H9 (cell line): ENCODE results near the gene MED13L. TPM values are rescaled to one million over a fixed set of nuclear protein-coding genes. Genes with fewer than 3 reads are reported as not detected.

ENCODE experiments used
- DNase-seq: peaks from one replicate; pipeline ENCODE4 v3.0.0-alpha.2; 2017
- H2AFZ ChIP-seq: one replicate; pipeline ENCODE4 v1.6.1; 2013; ENCODE audit warnings: mild to moderate bottlenecking, low read length, control low read depth, moderate library complexity
- H2AK5ac ChIP-seq: 2 replicates; pipeline ENCODE4 v1.6.1; 2013; ENCODE audit warnings: low read length, control low read depth, mixed read lengths; ENCODE audit not compliant: insufficient read length
- H2BK120ac ChIP-seq: one replicate; pipeline ENCODE4 v1.6.1; 2013; ENCODE audit warnings: low read depth, mild to moderate bottlenecking, low read length, control low read depth, inconsistent platforms; ENCODE audit not compliant: poor library complexity, severe bottlenecking
- H2BK12ac ChIP-seq: 2 replicates; pipeline ENCODE4 v1.6.1; 2013; ENCODE audit warnings: low read length, control low read depth, mixed read lengths, low read depth; ENCODE audit not compliant: insufficient read length
- H2BK15ac ChIP-seq: 2 replicates; pipeline ENCODE4 v1.6.1; 2013; ENCODE audit warnings: low read depth, low read length, control low read depth
- H2BK20ac ChIP-seq: one replicate; pipeline ENCODE4 v1.6.1; 2013; ENCODE audit warnings: low read depth, mild to moderate bottlenecking, low read length, control low read depth, inconsistent platforms; ENCODE audit not compliant: poor library complexity, severe bottlenecking
- H2BK5ac ChIP-seq: 2 replicates; pipeline ENCODE4 v1.6.1; 2013; ENCODE audit warnings: low read length, control low read depth, mixed read lengths; ENCODE audit not compliant: insufficient read length
- H3K14ac ChIP-seq: 2 replicates; pipeline ENCODE4 v1.6.1; 2013; ENCODE audit warnings: low read length, control low read depth; ENCODE audit not compliant: insufficient read depth
- H3K18ac ChIP-seq: 2 replicates; pipeline ENCODE4 v1.6.1; 2013; ENCODE audit warnings: low read depth, mild to moderate bottlenecking, mixed read lengths, low read length, control low read depth; ENCODE audit not compliant: insufficient read length
- H3K23ac ChIP-seq: 2 replicates; pipeline ENCODE4 v1.6.1; 2013; ENCODE audit warnings: low read length, control low read depth, mixed read lengths, low read depth; ENCODE audit not compliant: insufficient read length
- H3K23me2 ChIP-seq: 2 replicates; pipeline ENCODE4 v1.6.1; 2013; ENCODE audit warnings: low read depth, mild to moderate bottlenecking, mixed read lengths, low read length, control low read depth; ENCODE audit not compliant: insufficient read length, poor library complexity, severe bottlenecking
- H3K27ac ChIP-seq: 2 replicates; pipeline ENCODE4 v1.5.1; 2013; ENCODE audit warnings: low read length, control low read depth, mixed read lengths, low read depth; ENCODE audit not compliant: insufficient read length
- H3K27me3 ChIP-seq: 2 replicates; pipeline ENCODE4 v1.6.1; 2013; ENCODE audit warnings: low read length, control low read depth, inconsistent platforms; ENCODE audit not compliant: insufficient read depth
- H3K4ac ChIP-seq: 2 replicates; pipeline ENCODE4 v1.6.1; 2013; ENCODE audit warnings: low read depth, mild to moderate bottlenecking, control low read depth, inconsistent platforms, low read length, moderate library complexity
- H3K4me1 ChIP-seq: 2 replicates; pipeline ENCODE4 v1.6.1; 2013; ENCODE audit warnings: low read length, control low read depth, inconsistent platforms; ENCODE audit not compliant: insufficient read depth
- H3K4me2 ChIP-seq: 2 replicates; pipeline ENCODE4 v1.6.1; 2013; ENCODE audit warnings: low read length, control low read depth, mixed read lengths; ENCODE audit not compliant: insufficient read length, insufficient read depth
- H3K56ac ChIP-seq: 2 replicates; pipeline ENCODE4 v1.6.1; 2013; ENCODE audit warnings: low read depth, mild to moderate bottlenecking, mixed read lengths, low read length, control low read depth; ENCODE audit not compliant: insufficient read length
- H3K79me1 ChIP-seq: 2 replicates; pipeline ENCODE4 v1.6.1; 2013; ENCODE audit warnings: low read depth, mild to moderate bottlenecking, moderate library complexity, low read length, control low read depth, inconsistent platforms; ENCODE audit not compliant: insufficient read depth, poor library complexity, severe bottlenecking
- H3K79me2 ChIP-seq: 2 replicates; pipeline ENCODE4 v1.6.1; 2013; ENCODE audit warnings: low read length, control low read depth, inconsistent platforms; ENCODE audit not compliant: insufficient read depth
- H3K9ac ChIP-seq: 2 replicates; pipeline ENCODE4 v1.6.1; 2013; ENCODE audit warnings: low read length, control low read depth, mixed read lengths; ENCODE audit not compliant: insufficient read length; ENCODE audit errors: extremely low read depth
- H3K9me3 ChIP-seq: one replicate; pipeline ENCODE4 v1.6.1; 2013; ENCODE audit warnings: low read depth, low read length, inconsistent platforms; ENCODE audit not compliant: control insufficient read depth
- H3T11ph ChIP-seq: one replicate; pipeline ENCODE4 v1.6.1; 2013; ENCODE audit warnings: mild to moderate bottlenecking, low read length, control low read depth, inconsistent platforms
- H4K20me1 ChIP-seq: one replicate; pipeline ENCODE4 v1.6.1; 2013; ENCODE audit not compliant: control insufficient read depth, insufficient read length, insufficient read depth
- H4K5ac ChIP-seq: 2 replicates; pipeline ENCODE4 v1.6.1; 2013; ENCODE audit warnings: low read depth, mild to moderate bottlenecking, mixed read lengths, low read length, control low read depth; ENCODE audit not compliant: insufficient read length
- H4K8ac ChIP-seq: replicated peaks from 2 replicates; pipeline ENCODE4 v1.6.1; 2013; ENCODE audit warnings: low read length, control low read depth, mixed read lengths, low read depth; ENCODE audit not compliant: insufficient read length
- H4K91ac ChIP-seq: 2 replicates; pipeline ENCODE4 v1.6.1; 2013; ENCODE audit warnings: low read depth, mild to moderate bottlenecking, moderate library complexity, mixed read lengths, low read length, control low read depth; ENCODE audit not compliant: insufficient read length
- H3K27ac Mint-ChIP-seq, 3 experiments: 2 replicates in 2 of 3; 3 replicates in 1 of 3; pipeline ENCODE4 v1.8.0; 2020 to 2021; ENCODE audit warnings: mixed read lengths in 3 of 3, mild to moderate bottlenecking in 1 of 3, moderate library complexity in 1 of 3
- H3K27me3 Mint-ChIP-seq: 2 replicates; pipeline ENCODE4 v1.8.0; 2021; ENCODE audit warnings: low read depth, mild to moderate bottlenecking, moderate library complexity, mixed read lengths
- H3K36me3 Mint-ChIP-seq, 3 experiments: 2 replicates in 2 of 3; 3 replicates in 1 of 3; pipeline ENCODE4 v1.8.0; 2020 to 2021; ENCODE audit warnings: low read depth in 3 of 3, mixed read lengths in 3 of 3; ENCODE audit not compliant: insufficient read depth in 1 of 3
- H3K4me1 Mint-ChIP-seq, 2 experiments: 2 replicates each; pipeline ENCODE4 v1.8.0; 2020; ENCODE audit warnings: mixed read lengths in 2 of 2
- H3K4me3 Mint-ChIP-seq, 2 experiments: 2 replicates in 1 of 2; 3 replicates in 1 of 2; pipeline ENCODE4 v1.8.0; 2020 to 2021; ENCODE audit warnings: mild to moderate bottlenecking in 2 of 2, mixed read lengths in 2 of 2, moderate library complexity in 1 of 2
- H3K9me3 Mint-ChIP-seq, 2 experiments: 2 replicates in 1 of 2; 3 replicates in 1 of 2; pipeline ENCODE4 v1.8.0; 2020; ENCODE audit warnings: mild to moderate bottlenecking in 2 of 2, mixed read lengths in 2 of 2, moderate library complexity in 1 of 2
- CTCF ChIP-seq: fragments of 200-600 bp; sonication (generic); conservative IDR thresholded peaks from 3 replicates; pipeline ENCODE4 v1.8.0; 2021; ENCODE audit warnings: antibody characterized with exemption, mild to moderate bottlenecking
- WGBS: extraction: QIAGEN DNeasy Blood & Tissue Kit; methylation state at CpG from one replicate; pipeline ENCODE4 v1.1.7; 2013; ENCODE audit warnings: missing lambda C conversion rate, low lambda C conversion rate, mixed read lengths; ENCODE audit not compliant: insufficient read length; ENCODE audit errors: extremely low coverage; 5-methylcytosine and 5-hydroxymethylcytosine counted together
- total RNA-seq: library from RNA; stranded (reverse); gene quantifications from 2 replicates; pipeline ENCODE4 v1.2.1, GENCODE V29; 2021

The MED13L gene
- total RNA-seq, 1 experiment from 2014 or later = 52.4 TPM

- no peak overlapping the region for H3K4me2 ChIP-seq
- H3K23me2 ChIP-seq = no peaks in the 10 kb centered on the region
- no peak overlapping the region for H4K8ac ChIP-seq
- no peak overlapping the region for H2AK5ac ChIP-seq
- H3K27me3 ChIP-seq = no peaks in the 10 kb centered on the region
- Mint-ChIP-seq H3K4me1 (peaks cover 23 to 26% of the 10 kb centered on the region in 2 experiments), H3K9me3 (peaks cover 0 to 5% of the 10 kb centered on the region in 2 experiments; a peak in 3 of 5 replicates), H3K4me3 (no peak overlapping the region), H3K36me3 (peaks cover 0 to 9% (median 4%) of the 10 kb centered on the region in 3 experiments; a peak in 5 of 7 replicates), H3K27ac (no peak overlapping the region; a peak in 1 of 7 replicates), H3K27me3 (no peaks in the 10 kb centered on the region)
- no peak overlapping the region for H3T11ph ChIP-seq
- no peak overlapping the region for H3K18ac ChIP-seq
- no CpG with 5 or more reads among the region's 3 CpGs for WGBS
- H3K56ac ChIP-seq = no peak overlapping the region
- no peak overlapping the region for H2AFZ ChIP-seq
- H4K5ac ChIP-seq = no peak overlapping the region
- no peak overlapping the region for H2BK15ac ChIP-seq
- no peaks in the 10 kb centered on the region for H3K9me3 ChIP-seq
- H4K91ac ChIP-seq = no peak overlapping the region
- H3K14ac ChIP-seq = no peak overlapping the region
- H2BK20ac ChIP-seq = no peak overlapping the region
- no peak overlapping the region for H2BK120ac ChIP-seq
- H2BK12ac ChIP-seq = no peak overlapping the region
- no peaks in the 10 kb centered on the region for H4K20me1 ChIP-seq
- H2BK5ac ChIP-seq = no peak overlapping the region
- no peak overlapping the region for H3K9ac ChIP-seq
- peaks cover 10% of the 10 kb centered on the region for H3K79me1 ChIP-seq
- H3K4ac ChIP-seq = no peak overlapping the region
- H3K27ac ChIP-seq = no peak overlapping the region
- peaks cover 22% of the 10 kb centered on the region; the same call in 1 of the 2 replicates for H3K79me2 ChIP-seq
- no peak for DNase-seq
- no peak overlapping the region for H3K23ac ChIP-seq
- no peak for TF ChIP-seq CTCF
- no peaks in the 10 kb centered on the region; the same call in 1 of the 2 replicates for H3K4me1 ChIP-seq
These were observed 19.7 kb downstream of the MED13L start for GRCh38 chr12:116257826-116258225.
